Fibroblast of mammary gland (primary cell): ENCODE results near the gene MYB.
A peak's percentile ranks its signal among the peaks of the same experiment; 100 is the strongest.
"Not testable (repeated sequence)": the region's sequence is repeated elsewhere in the genome, so short reads cannot be mapped to it uniquely, and the experiment has no call there.

Experiments
- DNase-seq: peaks from one replicate; pipeline ENCODE4 v3.0.0-alpha.2; 2010; ENCODE audit warnings: low read depth
- H3K4me3 ChIP-seq: 2 replicates; pipeline ENCODE4 v1.5.1; 2011; ENCODE audit warnings: low read depth, mild to moderate bottlenecking, low read length, moderate library complexity; ENCODE audit not compliant: control insufficient read depth
- TF ChIP-seq, protein P1 (sequence below): conservative IDR thresholded peaks from 2 replicates; pipeline ENCODE4 v1.5.1; 2011; ENCODE audit warnings: low read depth, low read length, inconsistent platforms; ENCODE audit not compliant: control insufficient read depth, insufficient read depth

The MYB gene

DNA sequence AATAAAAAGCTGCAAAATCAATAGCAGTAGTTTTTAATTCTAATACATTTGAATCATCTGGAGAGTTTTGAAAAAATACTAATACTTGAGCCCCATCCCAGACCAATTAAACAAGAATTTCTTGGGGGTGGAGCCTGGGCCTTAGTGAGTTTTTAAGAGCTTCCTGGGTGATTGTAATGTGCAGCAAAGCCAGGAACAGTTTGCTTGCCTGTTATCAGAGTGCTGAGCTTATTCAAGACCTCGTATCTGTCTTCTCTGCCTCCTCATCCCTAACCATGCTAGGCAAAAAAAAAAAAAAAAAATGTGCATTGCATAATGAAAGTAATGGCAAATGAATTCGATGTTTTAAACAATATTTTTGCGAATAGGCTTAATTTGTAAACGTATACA is 36.4 kb upstream of the MYB start:
- no peak overlapping the region for H3K4me3 ChIP-seq
- TF ChIP-seq, protein P1, sequence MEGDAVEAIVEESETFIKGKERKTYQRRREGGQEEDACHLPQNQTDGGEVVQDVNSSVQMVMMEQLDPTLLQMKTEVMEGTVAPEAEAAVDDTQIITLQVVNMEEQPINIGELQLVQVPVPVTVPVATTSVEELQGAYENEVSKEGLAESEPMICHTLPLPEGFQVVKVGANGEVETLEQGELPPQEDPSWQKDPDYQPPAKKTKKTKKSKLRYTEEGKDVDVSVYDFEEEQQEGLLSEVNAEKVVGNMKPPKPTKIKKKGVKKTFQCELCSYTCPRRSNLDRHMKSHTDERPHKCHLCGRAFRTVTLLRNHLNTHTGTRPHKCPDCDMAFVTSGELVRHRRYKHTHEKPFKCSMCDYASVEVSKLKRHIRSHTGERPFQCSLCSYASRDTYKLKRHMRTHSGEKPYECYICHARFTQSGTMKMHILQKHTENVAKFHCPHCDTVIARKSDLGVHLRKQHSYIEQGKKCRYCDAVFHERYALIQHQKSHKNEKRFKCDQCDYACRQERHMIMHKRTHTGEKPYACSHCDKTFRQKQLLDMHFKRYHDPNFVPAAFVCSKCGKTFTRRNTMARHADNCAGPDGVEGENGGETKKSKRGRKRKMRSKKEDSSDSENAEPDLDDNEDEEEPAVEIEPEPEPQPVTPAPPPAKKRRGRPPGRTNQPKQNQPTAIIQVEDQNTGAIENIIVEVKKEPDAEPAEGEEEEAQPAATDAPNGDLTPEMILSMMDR, result no peak
- no peak for DNase-seq

DNA sequence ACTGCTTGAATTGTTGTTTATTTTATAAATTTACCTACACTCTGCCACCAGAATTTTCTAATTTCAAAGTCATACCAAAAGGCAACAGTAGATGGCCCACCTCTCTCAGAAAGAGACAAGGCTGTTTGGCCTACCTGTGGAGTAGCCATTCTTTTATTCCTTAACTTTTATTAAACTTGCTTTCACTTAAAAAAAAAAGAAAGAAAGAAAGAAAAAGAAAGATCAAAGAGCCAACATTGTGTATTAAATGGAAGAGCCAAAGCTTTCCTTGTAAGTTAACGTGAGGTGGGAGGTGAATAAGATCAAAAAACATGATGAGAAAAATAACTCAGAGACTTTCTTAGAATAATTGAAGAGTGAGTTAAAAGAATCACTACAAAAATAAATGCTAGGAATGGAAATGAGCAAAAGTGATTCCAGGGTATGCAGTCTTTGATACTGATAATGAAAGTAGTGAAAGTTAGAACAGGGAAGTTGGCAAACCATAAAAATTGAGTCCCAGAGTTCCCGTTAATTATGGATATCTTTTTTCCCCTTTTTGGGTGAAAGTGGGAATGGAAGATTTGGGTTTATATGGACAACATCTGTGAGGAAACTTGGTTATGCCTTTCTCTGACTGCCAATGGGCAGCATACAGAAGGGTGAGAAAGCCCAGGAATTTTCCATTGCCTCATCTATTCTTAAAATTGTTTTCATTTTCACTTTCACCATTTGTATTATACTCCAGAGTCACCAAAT is 35.9 kb upstream of the MYB start:
- TF ChIP-seq, protein P1, result peak; percentile 61
- peak; percentile 40 for DNase-seq
- H3K4me3 ChIP-seq, result no peak overlapping the region

DNA sequence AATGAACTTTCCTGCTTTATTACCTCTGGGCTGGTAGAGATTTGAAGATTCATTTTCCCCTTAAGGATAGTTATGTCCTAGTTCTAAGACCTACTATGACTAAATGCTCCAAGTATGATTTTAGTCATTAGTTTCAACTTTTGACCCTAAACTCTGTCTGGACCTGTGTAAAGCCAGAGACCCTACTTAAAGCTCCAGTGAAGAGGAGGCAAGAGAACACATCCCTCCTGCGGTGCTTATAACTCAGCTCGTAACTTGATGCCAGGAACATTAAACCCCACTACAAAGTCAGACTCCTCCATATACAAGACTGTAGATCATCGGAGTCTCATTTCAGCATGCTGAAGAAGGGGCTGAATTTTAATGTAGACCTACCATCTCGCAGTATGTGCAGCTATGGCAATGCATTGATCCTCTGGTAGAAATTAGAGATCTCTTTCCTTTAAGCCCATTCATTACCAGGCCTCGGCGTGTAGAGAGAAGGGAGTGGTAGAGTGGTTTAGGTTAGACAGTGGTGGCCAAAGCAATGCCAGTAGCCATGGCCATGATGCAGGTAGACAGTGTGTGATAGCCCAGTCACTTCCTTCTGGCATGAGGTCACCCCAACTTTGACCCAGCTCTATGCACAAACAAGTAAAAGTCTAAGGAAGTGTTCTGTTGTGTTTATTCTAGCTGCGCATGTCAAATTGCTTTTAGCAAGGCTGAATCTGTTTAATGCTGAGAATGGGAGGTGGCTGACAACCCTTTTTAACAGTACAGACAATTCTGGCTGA is 34.8 kb upstream of the MYB start:
- DNase-seq, result peak; percentile 7
- TF ChIP-seq, protein P1, result no peak
- H3K4me3 ChIP-seq, result no peak overlapping the region

DNA sequence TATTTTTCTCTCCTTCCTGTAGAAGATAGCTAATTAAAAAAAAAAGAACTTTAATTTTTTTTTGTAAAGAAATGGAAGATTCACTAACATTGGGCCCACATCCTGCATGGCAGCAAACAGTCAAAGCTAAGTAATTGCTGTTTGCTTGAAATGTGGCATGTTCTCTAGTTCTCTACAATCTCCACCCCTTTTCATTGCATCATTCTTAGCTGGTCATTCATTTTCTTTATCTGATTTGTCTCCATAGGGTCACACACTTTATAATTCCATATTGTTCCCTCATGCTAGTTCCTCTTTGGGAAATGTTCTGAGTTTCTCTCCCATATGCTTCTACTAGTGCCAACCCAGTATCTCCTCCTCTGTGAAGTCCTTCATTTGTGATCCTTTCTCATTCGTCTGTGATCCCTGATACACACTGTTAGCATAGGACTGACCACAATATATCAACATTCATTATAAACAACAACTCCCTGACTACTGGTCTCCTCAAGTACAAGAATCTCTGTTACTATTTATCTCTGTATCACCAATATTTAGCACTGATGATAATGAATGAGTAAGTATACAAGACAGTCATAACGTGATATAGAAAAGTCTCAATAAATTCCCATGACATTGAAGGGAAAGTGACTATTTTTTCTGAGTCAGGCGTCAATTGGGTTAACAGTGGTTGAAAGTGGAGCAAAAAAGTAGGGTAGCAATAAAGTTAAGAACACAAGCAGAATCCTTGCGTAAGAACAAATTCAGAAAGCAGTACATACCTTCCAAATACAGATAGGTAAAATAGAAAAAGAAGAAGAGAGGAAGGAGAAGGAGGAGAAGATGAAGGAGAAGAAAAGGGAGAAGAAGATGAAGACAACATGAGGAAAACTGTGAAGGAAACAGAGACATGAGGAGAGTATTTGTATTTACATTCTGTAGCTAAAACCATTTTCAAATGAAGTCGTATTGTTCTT is 33.2 kb upstream of the MYB start:
- TF ChIP-seq, protein P1, result no peak
- no peak for DNase-seq
- H3K4me3 ChIP-seq, result no peak overlapping the region

DNA sequence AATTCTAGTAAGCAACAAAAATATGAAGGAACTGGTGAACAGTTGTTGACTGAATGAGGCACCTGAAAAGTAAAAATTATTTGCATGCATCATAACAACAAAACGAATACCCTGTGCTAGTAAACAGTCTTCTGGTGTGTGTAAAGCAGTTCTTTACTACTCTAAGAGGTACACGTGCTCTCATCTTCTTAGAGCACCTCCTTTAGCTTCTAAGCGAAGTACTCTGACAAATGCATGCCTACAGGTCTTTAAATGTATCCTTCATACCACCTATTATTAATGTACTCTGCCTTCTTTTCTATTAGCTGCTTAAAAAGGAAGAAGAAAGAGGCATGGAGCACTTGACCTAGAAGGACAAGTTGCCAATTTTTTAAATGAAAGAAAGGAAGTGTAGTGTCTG is 32.2 kb upstream of the MYB start:
- TF ChIP-seq, protein P1, result no peak
- H3K4me3 ChIP-seq, result no peak overlapping the region
- no peak for DNase-seq

DNA sequence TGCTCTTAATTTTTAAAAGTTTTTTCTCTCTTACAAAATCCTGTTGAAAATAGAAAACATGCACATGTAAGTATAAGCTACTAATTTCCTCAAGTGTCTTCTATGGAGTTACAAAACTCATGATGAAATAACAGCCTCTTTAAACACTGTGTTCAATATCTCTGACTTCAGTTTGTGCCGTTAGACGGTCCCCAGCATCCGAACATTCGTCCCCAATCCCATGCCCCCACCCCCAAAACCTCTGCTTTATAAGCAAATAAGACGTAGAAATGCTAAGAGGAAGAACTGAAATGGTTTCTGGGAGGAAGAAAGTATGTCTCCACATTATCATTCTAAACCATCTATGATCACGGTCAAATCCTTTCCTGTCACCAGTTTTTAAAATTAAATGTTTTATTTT is 31.7 kb upstream of the MYB start:
- H3K4me3 ChIP-seq, result no peak overlapping the region
- DNase-seq, result no peak
- TF ChIP-seq, protein P1, result no peak

DNA sequence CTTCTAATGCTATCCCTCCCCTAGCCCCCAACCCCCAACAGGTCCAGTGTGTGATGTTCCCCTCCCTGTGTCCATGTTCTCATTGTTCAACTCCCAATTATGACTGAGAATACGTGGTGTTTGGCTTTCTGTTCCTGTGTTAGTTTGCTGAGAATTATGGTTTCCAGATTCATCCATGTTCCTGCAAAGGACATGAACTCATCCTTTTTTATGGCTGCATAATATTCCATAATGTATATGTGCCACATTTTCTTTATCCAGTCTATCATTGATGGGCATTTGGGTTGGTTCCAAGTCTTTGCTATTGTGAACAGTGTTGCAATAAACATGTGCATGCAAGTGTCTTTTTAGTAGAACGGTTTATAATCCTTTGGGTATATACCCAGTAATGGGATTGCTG is 30.6 kb upstream of the MYB start:
- DNase-seq, H3K4me3 ChIP-seq: not testable (repeated sequence)

DNA sequence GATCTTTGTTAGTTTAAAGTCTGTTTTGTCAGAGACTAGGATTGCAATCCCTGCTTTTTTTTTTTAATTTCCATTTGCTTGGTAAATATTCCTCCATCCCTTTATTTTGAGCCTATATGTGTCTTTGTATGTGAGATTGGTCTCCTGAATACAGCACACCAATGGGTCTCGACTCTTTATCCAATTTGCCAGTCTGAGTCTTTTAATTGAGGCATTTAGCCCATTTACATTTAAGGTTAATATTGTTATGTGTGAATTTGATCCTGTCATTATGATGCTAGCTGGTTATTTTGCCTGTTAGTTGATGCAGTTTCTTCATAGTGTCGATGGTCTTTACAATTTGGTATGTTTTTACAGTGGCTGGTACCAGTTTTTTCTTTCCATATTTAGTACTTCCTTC is 27.0 kb upstream of the MYB start:
- not testable (repeated sequence) for DNase-seq

More for the DNA sequence above, 27.0 kb upstream of the MYB start:
- not testable (repeated sequence) for H3K4me3 ChIP-seq
